CD4-positive, alpha-beta memory T cell (primary cell): ENCODE data around the gene RTP5. TPM values are rescaled to one million over a fixed set of nuclear protein-coding genes. Genes with fewer than 3 reads are reported as not detected.
A peak's percentile ranks its signal among the peaks of the same experiment; 100 is the strongest.

Experiments used
- CTCF ChIA-PET: fragments of 350-600 bp; sonication (Branson Sonifier 250); formaldehyde crosslinking; loops from one replicate; lab custom pipeline; 2021; ENCODE audit warnings: inconsistent platforms; ENCODE audit not compliant: partially characterized antibody; lab: Charles Lee
- POLR2A ChIA-PET: fragments of 350-600 bp; sonication (Branson Sonifier 250); formaldehyde crosslinking; loops from one replicate; lab custom pipeline; 2021; ENCODE audit not compliant: partially characterized antibody; lab: Charles Lee
- DNase-seq, 5 donors: peaks; one replicate each; pipeline versions ENCODE4 v3.0.0 to v3.0.0-alpha.2; 2020 to 2022; ENCODE audit warnings: mixed read lengths in 1 of 5
- H3K27ac ChIP-seq: one replicate; pipeline ENCODE4 v1.7.0; 2013; ENCODE audit warnings: low read depth, low read length
- H3K27me3 ChIP-seq: 2 replicates; pipeline ENCODE4 v1.7.0; 2013; ENCODE audit warnings: mild to moderate bottlenecking, low read length, moderate library complexity; ENCODE audit not compliant: insufficient read depth
- H3K36me3 ChIP-seq: 2 replicates; pipeline ENCODE4 v1.7.0; 2013; ENCODE audit warnings: mild to moderate bottlenecking, low read length, moderate library complexity; ENCODE audit not compliant: insufficient read depth
- H3K4me1 ChIP-seq: 2 replicates; pipeline ENCODE4 v1.7.0; 2013; ENCODE audit warnings: mild to moderate bottlenecking, low read length, moderate library complexity; ENCODE audit not compliant: insufficient read depth
- H3K4me3 ChIP-seq, 2 donors: one replicate each; pipeline ENCODE4 v1.7.0; 2013; ENCODE audit warnings: low read length in 2 of 2, mild to moderate bottlenecking in 1 of 2
- H3K9me3 ChIP-seq, 2 donors: one replicate each; pipeline ENCODE4 v1.7.0; 2013; ENCODE audit warnings: low read length in 2 of 2, control low read depth in 1 of 2; ENCODE audit not compliant: control insufficient read depth in 1 of 2
- H3K27ac Mint-ChIP-seq, 7 donors: one replicate each; pipeline ENCODE4 v1.8.0; 2020 to 2021; ENCODE audit warnings: mixed read lengths in 7 of 7, mild to moderate bottlenecking in 6 of 7, inconsistent platforms in 3 of 7, moderate library complexity in 3 of 7
- H3K27me3 Mint-ChIP-seq, 2 donors: one replicate each; pipeline ENCODE4 v1.8.0; 2020 to 2021; ENCODE audit warnings: mixed read lengths in 2 of 2
- H3K36me3 Mint-ChIP-seq, 2 donors: one replicate each; pipeline ENCODE4 v1.8.0; 2020 to 2021; ENCODE audit warnings: mixed read lengths in 2 of 2, inconsistent platforms in 1 of 2, mild to moderate bottlenecking in 1 of 2
- H3K4me1 Mint-ChIP-seq, 4 donors: one replicate each; pipeline ENCODE4 v1.8.0; 2020 to 2021; ENCODE audit warnings: mixed read lengths in 4 of 4, mild to moderate bottlenecking in 1 of 4
- H3K4me3 Mint-ChIP-seq, 8 donors: one replicate each; pipeline ENCODE4 v1.8.0; 2020 to 2021; ENCODE audit warnings: mixed read lengths in 8 of 8, mild to moderate bottlenecking in 7 of 8, moderate library complexity in 6 of 8, inconsistent platforms in 3 of 8
- H3K9me3 Mint-ChIP-seq, 8 donors: one replicate each; pipeline ENCODE4 v1.8.0; 2020 to 2021; ENCODE audit warnings: mixed read lengths in 8 of 8, mild to moderate bottlenecking in 5 of 8, inconsistent platforms in 3 of 8, moderate library complexity in 1 of 8
- intact Hi-C: fragments of 100-400 bp; cut with micrococcal nuclease; formaldehyde crosslinking; loops from one replicate; pipeline ENCODE4 v1.15.1; 2023
- polyA plus RNA-seq, 2 donors: library from polyadenylated mRNA; unstranded; fragments of 300-500 nt; fragmentation: Illumina TruSeq; gene quantifications; one replicate each; pipeline ENCODE4 v1.2.3, GENCODE V29; 2021
- total RNA-seq, 2 experiments: library from RNA; stranded (reverse); gene quantifications; one replicate each; pipeline ENCODE4 v1.2.3, GENCODE V29; 2021

RTP5 gene
- total and polyA plus RNA-seq, 4 experiments from 2014 or later, result 0.28 TPM; not detected in 3

DNA sequence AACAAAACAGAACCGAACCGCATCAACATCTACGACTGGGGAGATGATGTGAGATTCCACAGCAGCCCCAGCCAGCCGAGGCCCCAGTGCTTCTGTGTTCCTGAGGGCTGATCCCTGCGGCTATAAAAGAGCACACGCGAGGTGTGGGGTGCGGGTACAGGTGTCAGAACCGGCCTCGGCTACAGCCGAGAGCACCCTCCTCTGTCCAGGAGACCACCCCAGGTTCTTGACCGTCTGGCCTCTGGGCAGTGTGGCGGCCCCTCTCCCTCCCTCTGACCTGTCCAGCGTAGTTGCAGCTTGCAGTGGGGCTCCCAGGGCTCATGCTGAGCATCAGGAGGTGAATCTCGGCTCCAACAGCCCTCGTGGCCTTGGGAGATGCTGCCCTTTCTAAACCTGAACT lies 23.7 kb downstream of the RTP5 start:
- Mint-ChIP-seq H3K9me3 (peaks cover 0 to 1% (median 0%) of the 10 kb centered on the region in 8 donors), H3K27me3 (no peaks in the 10 kb centered on the region), H3K4me1 (peaks cover 6 to 15% (median 11%) of the 10 kb centered on the region in 4 donors), H3K27ac (peak overlapping the region in 2 of 7 donors; percentile 50 to 65), H3K36me3 (peaks cover 9 to 14% of the 10 kb centered on the region in 2 donors), H3K4me3 (no peak overlapping the region)
- Histone ChIP-seq H3K27ac (no peak overlapping the region), H3K4me1 (peaks cover 5% of the 10 kb centered on the region), H3K36me3 (no peaks in the 10 kb centered on the region), H3K4me3 (no peak overlapping the region), H3K27me3 (no peaks in the 10 kb centered on the region), H3K9me3 (no peaks in the 10 kb centered on the region)
- CTCF ChIA-PET, result no interaction called here
- POLR2A ChIA-PET, result no interaction called here
- no peak for DNase-seq
- intact Hi-C loops, result no loop called here

DNA sequence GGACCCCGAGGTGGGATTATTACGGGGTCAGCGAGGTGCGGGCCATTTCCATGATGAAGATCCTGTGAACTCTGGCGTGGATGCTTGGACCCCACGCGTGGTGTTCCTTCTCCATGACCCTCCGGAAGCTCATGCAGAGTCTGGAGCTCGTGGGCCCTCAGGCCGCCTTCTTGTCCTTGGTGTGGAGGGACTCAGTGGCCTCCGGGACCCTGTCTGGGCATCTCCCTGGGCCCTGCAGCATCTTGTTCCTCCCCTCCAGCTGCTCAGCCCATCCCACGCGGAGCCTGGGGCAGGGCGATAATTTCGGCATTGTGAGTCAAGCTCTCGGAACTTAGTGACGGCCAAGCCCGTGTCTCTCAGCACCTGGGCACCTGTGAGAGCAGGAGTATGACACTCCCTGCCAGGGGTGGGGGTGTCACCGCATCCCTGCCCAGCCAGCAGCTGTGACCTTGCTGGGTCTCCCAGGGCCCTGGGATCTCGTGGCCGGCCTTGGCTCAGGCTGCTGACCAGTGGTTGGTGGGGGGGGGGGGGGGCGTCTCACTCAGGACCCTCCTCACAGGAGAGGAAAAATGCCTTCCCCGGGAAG lies 24.6 kb downstream of the RTP5 start:
- H3K4me3 ChIP-seq, result no peak overlapping the region
- peak in 1 of 5 donors; percentile 34 for DNase-seq
- intact Hi-C loops, result no loop called here
- H3K4me1 ChIP-seq, result no peaks in the 10 kb centered on the region
- H3K9me3 ChIP-seq, result no peaks in the 10 kb centered on the region
- H3K4me3 Mint-ChIP-seq, result no peak overlapping the region
- peaks cover 9 to 13% of the 10 kb centered on the region in 2 donors for H3K36me3 Mint-ChIP-seq
- no peak overlapping the region for H3K27ac Mint-ChIP-seq
- no peaks in the 10 kb centered on the region for H3K36me3 ChIP-seq
- no peaks in the 10 kb centered on the region for H3K27me3 ChIP-seq
- H3K4me1 Mint-ChIP-seq, result peaks cover 5 to 10% (median 7%) of the 10 kb centered on the region in 4 donors
- H3K9me3 Mint-ChIP-seq, result peaks cover 0 to 1% (median 0%) of the 10 kb centered on the region in 8 donors
- ChIA-PET POLR2A (no interaction called here), CTCF (no interaction called here)
- H3K27ac ChIP-seq, result no peak overlapping the region
- no peaks in the 10 kb centered on the region for H3K27me3 Mint-ChIP-seq

DNA sequence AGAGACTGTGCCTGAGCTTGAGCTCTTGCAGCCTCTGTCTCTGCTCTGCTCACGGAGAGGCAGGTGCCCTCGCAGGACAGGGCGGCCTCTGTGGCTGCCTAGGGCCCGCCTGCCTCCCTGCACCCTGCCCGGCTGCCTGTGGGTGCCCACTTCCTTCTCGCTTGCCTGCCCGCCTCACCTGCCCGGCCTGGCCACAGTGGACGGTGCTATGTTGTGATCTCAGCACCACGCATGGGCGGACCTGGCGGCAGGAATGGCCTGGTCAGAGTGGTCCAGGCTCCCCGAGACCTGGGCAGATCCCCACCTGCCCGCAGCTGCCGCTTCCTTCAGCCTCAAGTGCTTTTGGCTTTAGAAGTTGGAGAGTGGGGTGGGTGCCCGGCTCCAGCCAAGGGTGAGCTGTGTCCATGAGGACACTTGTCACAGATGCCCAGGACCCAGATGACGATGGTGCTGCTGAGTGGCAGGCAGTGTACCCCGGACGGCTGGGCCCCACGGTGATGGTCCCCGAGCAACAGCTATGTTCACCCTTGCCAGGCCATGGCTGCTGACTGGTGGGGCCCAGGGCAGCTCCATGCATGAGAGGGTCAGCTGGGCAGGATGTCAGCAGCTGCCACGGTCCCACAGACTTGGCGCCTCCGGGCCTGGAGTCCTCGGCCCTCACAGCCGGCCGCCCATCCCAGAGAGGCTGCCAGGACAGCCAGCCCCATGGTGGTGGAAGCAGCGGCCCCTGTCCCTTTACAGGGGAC lies 25.3 kb downstream of the RTP5 start:
- ChIA-PET CTCF (no interaction called here), POLR2A (no interaction called here)
- DNase-seq, result peak in 1 of 5 donors; percentile 19
- intact Hi-C loops, result no loop called here
- H3K36me3 ChIP-seq, result no peaks in the 10 kb centered on the region
- H3K9me3 ChIP-seq, result no peaks in the 10 kb centered on the region
- Mint-ChIP-seq H3K27me3 (no peaks in the 10 kb centered on the region), H3K4me1 (peaks cover 3 to 5% (median 4%) of the 10 kb centered on the region in 4 donors), H3K9me3 (peaks cover 0 to 1% (median 0%) of the 10 kb centered on the region in 8 donors), H3K36me3 (peaks cover 4 to 12% of the 10 kb centered on the region in 2 donors), H3K4me3 (no peak overlapping the region), H3K27ac (peak overlapping the region in 1 of 7 donors; percentile 27)
- H3K27ac ChIP-seq, result no peak overlapping the region
- no peak overlapping the region for H3K4me3 ChIP-seq
- H3K4me1 ChIP-seq, result no peaks in the 10 kb centered on the region
- H3K27me3 ChIP-seq, result no peaks in the 10 kb centered on the region

DNA sequence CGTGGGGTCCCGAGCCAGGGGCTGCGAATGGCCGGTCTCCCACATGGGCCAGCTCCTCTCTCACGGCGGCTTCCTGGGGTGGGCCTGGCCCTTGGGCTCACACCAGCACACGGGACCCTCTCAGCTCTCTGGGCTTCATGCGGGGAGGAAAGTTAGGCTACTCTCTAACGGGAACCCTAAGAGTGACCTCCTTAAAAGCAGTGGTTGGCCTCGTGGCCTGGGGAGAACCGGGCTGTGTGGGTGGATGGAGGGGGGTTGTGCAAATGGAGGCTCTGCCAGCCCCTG lies 25.8 kb downstream of the RTP5 start:
- ChIA-PET POLR2A (no interaction called here), CTCF (no interaction called here)
- intact Hi-C loops, result no loop called here
- peaks cover 0 to 1% (median 0%) of the 10 kb centered on the region in 8 donors for H3K9me3 Mint-ChIP-seq
- Histone ChIP-seq H3K4me1 (no peaks in the 10 kb centered on the region), H3K36me3 (no peaks in the 10 kb centered on the region), H3K27me3 (no peaks in the 10 kb centered on the region), H3K4me3 (no peak overlapping the region), H3K9me3 (no peaks in the 10 kb centered on the region), H3K27ac (no peak overlapping the region)
- peaks cover 0 to 5% (median 4%) of the 10 kb centered on the region in 4 donors for H3K4me1 Mint-ChIP-seq
- peaks cover 2 to 12% of the 10 kb centered on the region in 2 donors for H3K36me3 Mint-ChIP-seq
- peak overlapping the region in 1 of 7 donors; percentile 27 for H3K27ac Mint-ChIP-seq
- no peak overlapping the region for H3K4me3 Mint-ChIP-seq
- no peaks in the 10 kb centered on the region for H3K27me3 Mint-ChIP-seq
- DNase-seq, result no peak

DNA sequence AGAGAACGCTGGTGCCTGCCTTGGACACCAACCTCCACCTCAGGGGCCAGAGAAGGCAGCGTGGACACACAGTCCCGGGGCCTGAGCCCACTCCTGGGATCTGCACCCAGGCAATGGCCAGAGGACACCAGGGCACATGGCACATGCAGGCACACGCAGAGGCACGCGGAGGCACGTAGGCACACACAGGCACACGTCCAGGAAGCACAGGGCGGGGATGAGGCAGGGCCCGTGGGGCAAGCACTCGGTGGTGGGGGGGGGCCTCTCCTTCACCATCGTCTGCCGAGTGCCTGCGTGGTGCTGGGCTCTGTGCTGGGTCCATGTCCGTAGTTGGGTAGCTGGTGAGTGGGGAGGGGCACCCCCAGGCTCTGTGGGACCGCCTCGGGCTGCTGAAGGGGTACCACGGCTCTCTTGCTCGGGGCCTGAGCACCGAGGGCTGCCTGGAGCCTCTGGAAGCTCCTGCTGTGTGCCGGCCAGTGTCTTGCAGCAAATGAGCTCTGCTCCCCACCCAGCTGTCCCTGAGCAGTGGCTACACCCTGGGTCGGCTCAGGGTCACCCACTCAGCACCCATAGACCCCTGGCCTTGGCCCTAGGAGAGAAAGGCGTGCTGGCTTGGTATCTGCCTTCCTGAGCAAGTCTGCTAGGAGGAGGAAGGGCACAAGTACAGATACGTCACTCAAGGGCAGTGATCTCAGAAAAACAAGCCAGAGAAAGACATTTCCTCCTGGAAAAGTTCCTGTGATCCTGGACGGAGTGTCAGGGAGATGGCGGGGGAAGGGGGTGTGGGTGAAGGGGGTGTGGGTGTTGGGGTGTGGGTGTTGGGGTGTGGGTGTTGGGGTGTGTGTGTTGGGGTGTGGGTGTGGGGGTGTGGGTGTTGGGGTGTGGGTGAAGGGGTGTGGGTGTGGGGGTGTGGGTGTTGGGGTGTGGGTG lies 26.4 kb downstream of the RTP5 start:
- Histone ChIP-seq H3K27ac (no peak overlapping the region), H3K4me1 (no peaks in the 10 kb centered on the region), H3K36me3 (no peaks in the 10 kb centered on the region), H3K27me3 (no peaks in the 10 kb centered on the region), H3K4me3 (no peak overlapping the region), H3K9me3 (no peaks in the 10 kb centered on the region)
- Mint-ChIP-seq H3K4me3 (no peak overlapping the region), H3K27me3 (no peaks in the 10 kb centered on the region), H3K4me1 (peaks cover 0 to 5% (median 4%) of the 10 kb centered on the region in 4 donors), H3K9me3 (peaks cover 0 to 1% (median 0%) of the 10 kb centered on the region in 8 donors), H3K36me3 (peaks cover 2 to 11% of the 10 kb centered on the region in 2 donors), H3K27ac (peak overlapping the region in 6 of 7 donors; percentile 27 to 87 (median 68))
- intact Hi-C loops, result no loop called here
- ChIA-PET CTCF (no interaction called here), POLR2A (no interaction called here)
- peak in 1 of 5 donors; percentile 39 for DNase-seq

DNA sequence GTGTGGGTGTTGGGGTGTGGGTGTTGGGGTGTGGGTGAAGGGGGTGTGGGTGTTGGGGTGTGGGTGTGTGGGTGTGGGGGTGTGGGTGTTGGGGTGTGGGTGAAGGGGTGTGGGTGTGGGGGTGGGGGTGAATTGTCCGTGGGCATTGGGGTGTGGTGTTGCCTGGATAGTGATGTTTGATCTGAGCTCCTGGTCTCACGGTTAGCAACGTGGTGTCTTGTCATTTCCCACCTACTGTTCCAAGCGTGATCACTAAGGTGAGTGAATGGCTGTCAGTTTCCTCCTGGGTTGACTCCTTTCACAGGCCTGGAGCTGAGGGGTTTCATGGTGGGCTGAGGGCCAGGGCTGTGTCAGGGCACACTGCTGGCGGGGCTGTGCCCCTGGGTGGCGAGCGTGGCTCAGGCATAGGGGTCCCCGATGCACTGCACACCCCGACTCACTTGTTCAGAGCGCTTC lies 27.2 kb downstream of the RTP5 start:
- peak overlapping the region in 1 of 7 donors; percentile 58 for H3K27ac Mint-ChIP-seq
- intact Hi-C loops, result no loop called here
- POLR2A ChIA-PET, result no interaction called here

More for the DNA sequence above, 27.2 kb downstream of the RTP5 start:
- H3K36me3 ChIP-seq, result no peaks in the 10 kb centered on the region
- Mint-ChIP-seq H3K27me3 (no peaks in the 10 kb centered on the region), H3K9me3 (peaks cover 0 to 1% (median 0%) of the 10 kb centered on the region in 8 donors), H3K4me1 (peaks cover 0 to 10% (median 3%) of the 10 kb centered on the region in 4 donors), H3K4me3 (no peak overlapping the region), H3K36me3 (peaks cover 0 to 10% of the 10 kb centered on the region in 2 donors)
- no peaks in the 10 kb centered on the region for H3K4me1 ChIP-seq
- no peak for DNase-seq
- no peaks in the 10 kb centered on the region for H3K27me3 ChIP-seq
- no peak overlapping the region for H3K27ac ChIP-seq
- no peaks in the 10 kb centered on the region for H3K9me3 ChIP-seq
- CTCF ChIA-PET, result no interaction called here
- no peak overlapping the region for H3K4me3 ChIP-seq
